Urothelium cell line (cell line): Measurements from ENCODE around the gene EMP2.
"Not testable (repeated sequence)": the region's sequence is repeated elsewhere in the genome, so short reads cannot be mapped to it uniquely, and the experiment has no call there.

Experiments
- DNase-seq: peaks from one replicate; pipeline ENCODE4 v3.0.0; 2011; ENCODE audit warnings: low spot score, mixed read lengths
- FAIRE-seq: peaks from 2 replicates; lab custom pipeline; 2011; peaks lifted over from hg19 to GRCh38; lab: Jason Lieb, UNC

Gene EMP2

DNA sequence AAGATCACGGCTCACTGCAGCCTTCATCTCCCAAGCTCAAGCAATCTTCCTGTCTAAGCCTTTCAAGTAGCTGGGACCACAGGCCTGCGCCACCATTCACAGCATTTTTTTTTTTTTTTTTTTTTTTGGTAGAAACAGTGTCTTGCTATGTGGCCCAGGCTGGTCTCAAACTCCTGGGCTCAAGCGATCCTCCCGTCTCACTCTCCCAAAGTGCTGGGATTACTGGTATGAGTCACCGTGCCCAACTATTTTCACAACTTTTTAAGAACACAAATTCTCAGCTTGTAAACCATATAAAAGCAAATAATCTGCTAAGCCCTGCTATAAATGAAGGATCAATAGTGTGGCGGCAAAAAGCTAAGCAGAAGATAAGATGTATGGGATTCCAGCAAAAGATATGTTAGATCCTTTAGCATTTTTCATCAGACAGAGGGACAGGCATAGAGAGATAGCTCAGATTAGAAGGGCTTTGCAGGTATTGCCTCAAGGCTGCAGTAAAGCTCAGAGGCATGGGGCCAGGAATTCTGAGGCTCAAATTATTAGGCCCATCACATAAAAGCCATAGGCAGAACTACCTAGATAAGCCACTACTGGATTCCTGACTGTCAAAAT lies 55.1 kb downstream of the EMP2 start:
- no peak for FAIRE-seq

GRCh38 chr16:10522966-10523365 lies 57.4 kb downstream of the EMP2 start:
- FAIRE-seq, result no peak
- no peak for DNase-seq

More for the DNA sequence above, 55.1 kb downstream of the EMP2 start:
- DNase-seq, result no peak

- DNase-seq, result peak; percentile 73
- no peak for FAIRE-seq
Observed at GRCh38 chr16:10521681-10522274, 58.6 kb downstream of the EMP2 start.

- FAIRE-seq, result no peak
- DNase-seq, result no peak
Observed at GRCh38 chr16:10520869-10521578, 59.4 kb downstream of the EMP2 start.

- DNase-seq (no peak), FAIRE-seq (no peak)
Observed at GRCh38 chr16:10519929-10520868, 60.2 kb downstream of the EMP2 start.

DNA sequence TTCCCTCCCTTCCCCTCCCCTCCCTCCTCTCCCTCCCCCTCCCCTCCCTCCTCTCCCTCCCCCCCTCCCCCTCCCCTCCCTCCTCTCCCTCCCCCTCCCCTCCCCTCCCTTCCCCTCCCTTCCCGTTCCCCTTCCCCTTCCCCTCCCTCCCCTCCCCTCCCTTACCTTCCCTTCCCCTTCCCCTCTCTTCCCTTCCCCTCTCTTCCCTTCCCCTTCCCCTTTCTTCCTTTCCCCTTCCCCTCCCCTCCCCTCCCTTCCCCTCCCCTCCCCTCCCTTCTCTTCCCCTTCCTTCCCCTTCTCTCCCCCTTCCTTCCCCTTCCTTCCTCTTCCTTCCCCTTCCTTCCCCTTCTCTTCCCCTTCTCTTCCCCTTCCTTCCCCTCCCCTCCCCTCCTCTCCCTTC lies 61.1 kb downstream of the EMP2 start:
- no peak for DNase-seq
- FAIRE-seq, result no peak

- DNase-seq (no peak), FAIRE-seq (no peak)
Observed at GRCh38 chr16:10518479-10519041, 61.8 kb downstream of the EMP2 start.

DNA sequence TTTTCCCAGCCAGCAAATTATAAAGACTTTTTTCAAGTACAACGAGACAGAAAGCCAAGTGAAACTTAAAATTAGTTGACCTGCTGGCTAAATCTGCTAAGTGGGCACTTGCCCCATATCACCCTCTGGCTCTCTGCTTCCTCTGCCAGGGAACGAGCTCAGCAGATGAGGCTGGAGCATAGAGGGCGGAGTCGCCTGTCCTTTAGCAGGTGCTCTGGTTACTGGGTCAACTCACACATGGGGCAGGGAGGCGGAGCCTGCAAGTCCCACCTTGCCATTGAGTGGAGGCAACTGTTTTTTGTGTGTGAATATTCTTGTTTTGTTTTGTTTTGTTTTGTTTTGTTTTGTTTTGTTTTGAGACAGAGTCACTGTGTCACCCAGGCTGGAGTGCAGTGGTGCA lies 62.5 kb downstream of the EMP2 start:
- FAIRE-seq, result no peak

GRCh38 chr16:10514369-10515055 lies 65.9 kb downstream of the EMP2 start:
- FAIRE-seq (no peak), DNase-seq (peak; percentile 57)

More for the DNA sequence above, 62.5 kb downstream of the EMP2 start:
- DNase-seq, result no peak

- DNase-seq (no peak), FAIRE-seq (no peak)
Observed at GRCh38 chr16:10511829-10512228, 68.6 kb downstream of the EMP2 start.

GRCh38 chr16:10510279-10510678 lies 70.1 kb downstream of the EMP2 start:
- no peak for DNase-seq

DNA sequence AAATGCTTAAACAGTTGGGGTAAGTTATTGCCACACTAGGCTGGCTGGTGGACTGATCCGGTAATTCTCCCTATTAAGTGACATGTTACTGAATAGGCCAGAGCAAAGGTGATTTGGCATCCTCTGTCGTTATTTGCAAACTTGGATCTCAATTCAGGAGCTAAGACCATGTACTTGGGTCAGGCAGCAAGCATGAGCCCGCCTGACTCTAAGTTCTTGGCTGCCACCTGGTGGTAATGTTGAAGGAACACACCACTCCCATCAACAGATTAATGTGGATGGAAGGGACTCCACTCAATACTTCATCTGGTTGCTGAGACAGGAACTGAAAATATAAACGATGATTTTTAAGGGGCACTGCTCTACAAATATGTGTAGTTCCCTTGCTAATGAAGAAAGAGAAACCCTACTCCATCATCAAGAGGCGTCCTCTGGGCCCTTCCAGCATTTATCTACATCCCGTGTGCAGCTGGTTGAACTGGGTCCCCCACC lies 70.8 kb downstream of the EMP2 start:
- DNase-seq, result peak; percentile 82
- peak; percentile 76 for FAIRE-seq

More at GRCh38 chr16:10510279-10510678, 70.1 kb downstream of the EMP2 start:
- FAIRE-seq, result no peak

DNA sequence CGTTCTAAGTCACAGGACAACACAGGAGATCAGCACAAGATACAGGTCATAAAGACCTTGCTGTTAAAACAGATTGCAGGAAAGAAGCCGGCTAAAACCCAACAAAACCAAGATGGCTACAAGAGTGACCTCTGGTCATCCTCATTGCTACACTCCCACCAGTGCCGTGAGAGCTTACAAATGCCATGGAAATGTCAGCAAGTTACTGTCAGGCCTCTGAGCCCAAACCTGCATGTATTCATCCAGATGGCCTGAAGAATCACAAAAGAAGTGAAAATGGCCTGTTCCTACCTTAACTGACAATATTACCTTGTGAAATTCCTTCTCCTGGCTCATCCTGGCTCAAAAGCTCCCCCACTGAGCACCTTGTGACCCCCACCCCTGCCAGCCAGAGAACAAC lies 75.1 kb downstream of the EMP2 start:
- not testable (repeated sequence) for FAIRE-seq, DNase-seq

DNA sequence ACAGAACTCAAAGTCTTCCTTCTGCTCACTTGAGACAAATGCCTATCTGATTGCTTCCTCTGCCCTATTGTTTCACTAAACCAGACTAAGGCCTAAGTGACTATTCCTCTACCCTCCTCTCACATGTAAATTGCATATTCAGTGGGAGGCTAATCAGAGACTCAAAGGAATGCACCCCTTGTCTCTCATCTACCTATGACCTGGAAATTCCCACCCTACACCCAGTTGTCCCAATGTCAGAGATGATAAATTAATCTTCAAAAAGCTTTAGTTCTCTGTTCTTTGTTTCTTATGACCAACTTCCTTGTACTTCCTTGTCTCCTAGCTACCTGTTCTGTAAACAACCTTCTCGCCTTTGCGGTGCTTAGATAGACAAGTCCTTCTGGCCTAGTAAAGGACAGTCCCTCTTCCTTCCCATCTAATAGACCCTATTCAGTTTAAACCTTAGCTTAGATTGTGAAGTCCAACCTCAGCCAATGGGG lies 76.0 kb downstream of the EMP2 start:
- no peak for FAIRE-seq

GRCh38 chr16:10502776-10503175 lies 77.6 kb downstream of the EMP2 start:
- DNase-seq (no peak), FAIRE-seq (no peak)

More for the DNA sequence above, 76.0 kb downstream of the EMP2 start:
- no peak for DNase-seq

- FAIRE-seq (no peak), DNase-seq (no peak)
Observed at GRCh38 chr16:10501016-10501607, 79.3 kb downstream of the EMP2 start.

GRCh38 chr16:10500582-10500981 lies 79.8 kb downstream of the EMP2 start:
- FAIRE-seq (no peak), DNase-seq (no peak)

DNA sequence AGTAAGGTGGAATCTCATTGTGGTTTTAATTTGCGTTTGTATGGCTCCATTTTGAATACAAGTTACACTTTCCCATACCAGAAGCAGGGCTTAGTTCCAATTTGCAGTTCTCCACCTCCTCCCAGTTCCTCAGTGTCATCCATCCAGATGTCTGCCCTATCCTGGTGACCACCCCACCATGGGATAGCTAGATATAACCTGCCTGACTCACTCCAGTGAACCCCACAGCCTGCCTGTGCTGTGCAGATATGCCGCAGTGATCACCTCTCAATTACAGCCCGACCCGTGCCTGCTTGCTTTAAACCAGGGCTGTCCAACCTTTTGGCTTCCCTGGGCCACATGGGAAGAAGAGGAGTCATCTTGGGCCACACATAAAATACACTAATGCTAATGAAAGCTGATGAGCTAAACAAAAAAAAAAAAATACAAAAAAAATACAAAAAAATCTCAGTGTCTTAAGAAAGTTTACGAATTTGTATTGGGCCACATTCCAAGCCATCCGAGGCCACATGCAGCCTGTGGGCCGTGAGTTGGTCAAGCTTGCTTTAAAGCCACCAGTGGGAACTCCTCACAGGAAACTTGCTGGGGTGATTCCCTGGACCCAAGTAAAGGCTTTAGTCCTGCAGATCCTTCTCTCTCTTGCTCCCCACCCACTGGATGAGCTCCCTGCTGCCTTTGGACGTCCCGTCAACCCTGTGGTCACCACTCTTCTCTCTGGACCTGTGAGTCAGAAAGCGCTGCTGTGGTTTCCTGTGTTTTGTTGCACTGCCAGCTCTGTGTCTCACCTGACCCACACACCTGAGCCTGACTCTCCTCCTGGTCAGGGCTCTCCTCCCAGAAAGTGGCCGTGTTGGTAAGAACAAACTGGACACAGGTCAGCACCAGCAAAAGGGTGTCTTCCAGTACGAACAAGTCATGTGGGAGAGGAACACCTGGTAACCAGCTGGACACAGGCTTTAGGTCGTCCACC lies 83.0 kb downstream of the EMP2 start:
- DNase-seq (no peak), FAIRE-seq (no peak)
